Measurements from ENCODE around the gene FLT1.

FLT1 gene

DNA sequence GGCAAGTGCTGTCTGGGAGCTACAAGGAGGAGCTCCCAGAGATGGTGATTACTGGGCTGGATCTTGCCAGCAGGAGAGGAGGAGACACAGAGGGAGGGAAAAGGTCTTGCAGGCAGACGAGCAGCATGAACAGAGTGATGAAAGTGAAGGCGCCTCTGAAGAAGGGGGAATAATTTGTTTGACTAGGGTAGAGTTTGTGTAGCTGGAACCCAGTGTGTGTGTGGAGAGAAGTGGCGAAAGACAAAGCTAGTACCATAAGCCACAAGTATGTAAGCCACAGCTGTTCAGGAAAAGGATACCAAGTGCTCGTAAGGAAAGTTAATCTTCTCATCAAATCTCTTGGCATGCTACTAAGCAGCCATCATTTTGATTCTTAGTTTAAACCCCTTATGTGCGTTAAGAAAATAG, 5.4 kb downstream of the FLT1 start:
- TF ChIP-seq ZNF274 (IDR thresholded peaks at IDR 0.05; ENCODE audit: low read depth, low read length), result no peak
- H3K4me3 ChIP-seq (ENCODE audit: low read length), result no peak overlapping the region

DNA sequence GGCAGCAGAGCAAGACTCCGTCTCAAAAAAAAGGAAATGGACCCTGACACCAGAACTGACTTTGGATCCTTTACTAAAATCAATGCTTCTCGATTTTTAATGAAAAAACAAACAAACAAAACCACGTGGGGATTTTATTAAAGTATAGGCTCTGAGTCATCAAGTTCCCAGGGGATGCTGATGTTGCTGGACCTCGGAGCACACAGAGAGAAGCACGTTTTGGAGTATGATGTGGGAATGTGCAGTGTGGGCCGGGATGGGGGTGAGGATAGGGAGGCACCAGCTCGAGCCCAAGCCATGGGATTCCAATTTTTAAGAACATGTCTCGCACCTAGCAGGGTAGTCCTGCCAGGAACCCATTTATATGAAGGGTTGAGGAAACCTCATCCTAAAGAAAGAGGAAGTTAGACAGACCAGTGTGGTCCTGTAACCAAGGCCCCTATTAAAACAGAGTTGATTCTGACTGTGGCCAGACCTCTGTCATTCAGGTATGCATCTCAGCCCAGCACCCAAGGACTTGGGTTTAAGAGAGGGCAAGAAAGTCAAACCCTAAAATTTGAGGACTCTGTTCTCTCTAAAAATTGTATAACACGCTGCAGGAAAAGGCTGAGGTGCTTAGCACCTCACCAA, 6.4 kb downstream of the FLT1 start:
- no peak for TF ChIP-seq ZNF274 (IDR thresholded peaks at IDR 0.05; ENCODE audit: low read depth, low read length)
- no peak overlapping the region for H3K4me3 ChIP-seq (ENCODE audit: low read length)

DNA sequence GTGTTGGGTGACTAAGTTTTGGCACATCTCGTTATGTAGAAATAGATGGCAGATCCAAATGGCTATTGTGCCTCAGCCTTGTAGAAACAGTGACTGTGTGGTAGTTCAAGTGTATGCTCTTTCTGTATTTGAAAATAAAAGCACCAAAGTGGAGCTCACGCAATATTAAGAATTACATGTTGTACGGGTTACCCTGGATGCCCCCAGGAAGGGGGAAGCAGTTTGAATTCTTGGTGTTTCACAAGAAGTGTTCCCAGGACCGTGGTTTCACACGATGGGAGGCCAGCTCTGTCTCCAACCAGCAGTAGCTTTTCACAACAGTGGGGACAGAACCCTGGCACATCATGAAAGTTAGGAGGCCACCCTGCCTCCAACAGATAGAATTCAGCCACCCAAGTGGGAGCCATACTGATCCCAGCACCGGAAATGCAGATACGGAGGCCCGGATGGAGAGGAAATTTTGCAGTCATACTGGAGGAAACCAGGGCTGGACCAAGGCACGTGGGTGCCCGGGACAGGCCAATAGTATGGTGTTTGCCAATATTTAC, 8.9 kb downstream of the FLT1 start:
- no peak for TF ChIP-seq ZNF274 (IDR thresholded peaks at IDR 0.05; ENCODE audit: low read depth, low read length)

DNA sequence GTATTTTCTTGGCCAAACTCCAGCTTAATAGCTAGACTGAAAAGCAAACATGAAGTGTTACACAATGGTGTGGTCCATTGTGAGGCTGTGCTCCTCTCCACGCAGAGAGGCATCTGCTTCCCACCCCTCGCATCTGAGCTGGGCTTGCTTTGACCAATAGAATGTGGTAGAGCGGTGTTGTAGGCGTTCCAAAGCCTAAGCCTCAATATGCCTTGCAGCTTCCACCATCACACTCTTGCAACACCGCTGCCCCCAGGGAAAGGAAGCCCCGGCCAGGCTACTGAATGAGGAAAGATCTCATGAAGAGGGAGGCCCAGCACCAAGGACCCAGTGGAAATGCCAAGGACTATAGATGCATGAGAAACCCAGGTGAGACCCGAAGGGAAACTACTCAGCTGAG, 9.4 kb downstream of the FLT1 start:
- no peak overlapping the region for H3K4me3 ChIP-seq (ENCODE audit: low read length)

More for the DNA sequence above, 8.9 kb downstream of the FLT1 start:
- no peak overlapping the region for H3K4me3 ChIP-seq (ENCODE audit: low read length)

DNA sequence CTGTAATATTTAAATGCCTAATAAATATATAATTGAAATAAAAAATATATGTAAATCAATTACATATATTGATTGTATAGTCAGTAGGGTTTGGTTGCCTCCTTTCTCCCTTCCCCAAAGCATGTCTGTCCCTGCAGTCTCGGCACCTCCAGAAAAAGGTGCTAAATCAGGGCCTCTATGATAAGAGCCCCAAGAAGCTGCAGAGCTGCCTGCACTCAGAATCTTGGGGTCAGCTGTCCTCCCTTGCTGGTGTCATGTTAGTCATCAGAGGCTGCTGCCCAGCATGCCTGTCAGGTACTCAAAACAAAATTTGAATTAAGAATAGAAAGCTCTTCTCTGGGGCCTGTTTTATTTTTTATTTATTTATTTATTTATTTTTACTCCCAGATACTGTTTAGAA, 9.8 kb downstream of the FLT1 start:
- H3K4me3 ChIP-seq (ENCODE audit: low read length), result no peak overlapping the region
- no peak for TF ChIP-seq ZNF274 (IDR thresholded peaks at IDR 0.05; ENCODE audit: low read depth, low read length)

More for the DNA sequence above, 9.4 kb downstream of the FLT1 start:
- TF ChIP-seq ZNF274 (IDR thresholded peaks at IDR 0.05; ENCODE audit: low read depth, low read length), result no peak

DNA sequence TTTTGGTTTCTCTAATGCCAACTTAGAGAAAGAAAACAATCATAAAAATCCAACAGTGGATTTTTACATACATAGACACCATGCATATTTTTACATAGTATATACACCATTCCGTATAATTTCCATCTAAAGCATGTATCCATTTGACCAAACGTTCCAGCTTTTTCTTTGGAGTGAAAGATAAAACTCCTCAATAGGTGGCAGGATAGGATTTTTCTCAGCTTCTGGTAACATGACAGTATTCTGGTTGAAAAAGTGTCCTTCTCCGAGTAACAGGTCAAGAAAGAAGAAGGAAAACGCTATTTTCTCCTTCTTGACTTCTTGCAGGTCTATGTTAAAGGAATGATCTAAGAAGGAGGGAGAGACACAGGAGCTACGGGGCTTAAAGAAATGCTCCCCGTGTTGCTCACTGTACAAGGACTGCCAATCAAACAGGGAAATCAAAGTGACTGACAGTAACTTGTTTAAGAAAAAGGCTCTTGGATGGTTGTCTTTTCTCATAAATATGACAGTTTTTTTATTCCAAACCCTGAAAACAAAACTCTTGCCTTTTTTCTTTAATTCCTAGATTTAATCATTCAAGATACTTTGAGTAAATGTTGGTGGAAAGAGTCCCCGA, 11.5 kb downstream of the FLT1 start:
- TF ChIP-seq ZNF274 (IDR thresholded peaks at IDR 0.05; ENCODE audit: low read depth, low read length), result no peak

DNA sequence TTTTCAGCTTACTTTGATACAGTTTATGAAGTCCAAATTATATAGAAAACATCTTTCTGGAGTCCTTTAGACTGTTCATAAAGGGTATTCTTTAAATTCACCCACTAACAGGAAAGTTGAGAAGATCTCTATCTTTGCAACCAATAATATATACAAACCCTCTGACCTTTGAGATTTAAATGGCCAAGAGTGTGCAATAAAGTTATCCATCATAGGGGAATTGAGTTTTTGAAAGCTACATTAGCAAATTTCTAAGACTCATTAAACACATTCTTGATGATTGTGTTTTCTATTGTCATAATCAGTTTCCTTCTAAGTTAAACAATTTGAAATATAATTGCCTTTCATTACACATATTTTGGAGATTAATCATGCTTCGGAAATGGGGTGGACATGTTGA, 15.9 kb downstream of the FLT1 start:
- no peak for TF ChIP-seq ZNF274 (IDR thresholded peaks at IDR 0.05; ENCODE audit: low read depth, low read length)
- H3K4me3 ChIP-seq (ENCODE audit: low read length), result no peak overlapping the region

More for the DNA sequence above, 11.5 kb downstream of the FLT1 start:
- no peak overlapping the region for H3K4me3 ChIP-seq (ENCODE audit: low read length)

DNA sequence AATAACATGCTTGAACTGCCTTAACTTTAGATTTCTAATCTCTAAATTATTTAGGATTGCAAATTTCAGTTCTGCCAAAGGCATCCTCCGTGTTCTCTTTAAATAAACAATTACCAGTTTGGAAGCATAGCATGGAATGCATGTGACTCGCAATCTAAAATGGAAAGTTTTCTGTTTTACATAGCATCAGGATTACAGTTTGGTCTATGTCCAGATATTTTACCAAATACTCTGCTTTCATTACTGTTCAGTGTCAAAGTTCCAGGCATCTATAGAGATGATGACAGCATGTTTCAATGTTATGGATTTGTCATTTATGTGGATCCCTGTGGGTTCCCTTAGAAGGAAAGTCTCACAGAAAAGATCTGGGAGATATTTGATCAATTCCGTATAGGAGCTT, 16.8 kb downstream of the FLT1 start:
- no peak for TF ChIP-seq ZNF274 (IDR thresholded peaks at IDR 0.05; ENCODE audit: low read depth, low read length)
- no peak overlapping the region for H3K4me3 ChIP-seq (ENCODE audit: low read length)

DNA sequence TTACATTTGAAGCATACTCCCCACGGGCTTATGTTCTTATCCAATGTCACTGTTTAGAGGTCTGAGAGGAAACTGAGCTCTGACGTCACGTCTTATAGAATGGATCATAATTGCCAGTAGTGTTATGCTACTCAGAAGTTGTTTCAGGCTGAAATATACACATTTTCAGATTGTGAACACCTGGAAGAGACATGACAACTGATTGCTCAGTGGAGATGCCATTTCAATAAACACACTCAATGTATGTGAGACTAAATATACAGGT, 17.3 kb downstream of the FLT1 start:
- TF ChIP-seq ZNF274 (IDR thresholded peaks at IDR 0.05; ENCODE audit: low read depth, low read length), result no peak

DNA sequence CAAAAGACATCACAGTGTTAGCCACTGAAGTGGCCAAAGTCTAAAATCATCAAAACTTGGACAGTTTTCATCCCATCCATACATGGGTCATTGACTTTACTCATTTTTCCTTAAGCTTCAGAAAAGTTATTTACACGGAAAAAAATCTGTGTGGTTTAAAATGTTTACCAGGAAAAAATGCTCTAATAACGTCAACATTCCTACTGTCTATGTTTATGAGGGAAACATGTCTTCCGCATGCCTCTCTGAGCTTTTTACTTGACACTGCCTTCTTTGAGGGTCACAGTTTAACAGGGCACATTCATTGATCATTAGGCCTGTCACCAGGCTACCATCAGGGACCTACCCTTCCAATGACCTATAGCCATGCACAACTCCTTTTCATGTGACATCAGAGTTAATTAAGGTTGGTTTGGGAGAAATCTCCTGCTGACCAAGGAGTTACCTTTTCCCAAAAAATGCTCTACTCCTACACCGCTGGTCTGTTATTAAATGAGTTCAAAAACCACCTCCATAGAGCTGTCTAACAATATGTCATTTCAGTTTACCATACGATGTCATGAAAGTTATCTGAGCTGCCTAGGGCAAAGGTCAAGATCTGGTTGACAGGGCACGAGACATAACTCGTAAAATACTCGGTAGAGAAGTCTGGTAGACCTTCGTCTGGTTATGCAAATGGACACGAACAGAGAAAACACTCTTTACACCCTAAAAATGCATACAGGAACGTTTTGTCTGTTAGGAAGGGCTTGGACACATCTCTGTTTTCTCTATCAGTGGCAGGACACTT, 17.8 kb downstream of the FLT1 start:
- no peak overlapping the region for H3K4me3 ChIP-seq (ENCODE audit: low read length)
- no peak for TF ChIP-seq ZNF274 (IDR thresholded peaks at IDR 0.05; ENCODE audit: low read depth, low read length)

More for the DNA sequence above, 17.3 kb downstream of the FLT1 start:
- no peak overlapping the region for H3K4me3 ChIP-seq (ENCODE audit: low read length)

DNA sequence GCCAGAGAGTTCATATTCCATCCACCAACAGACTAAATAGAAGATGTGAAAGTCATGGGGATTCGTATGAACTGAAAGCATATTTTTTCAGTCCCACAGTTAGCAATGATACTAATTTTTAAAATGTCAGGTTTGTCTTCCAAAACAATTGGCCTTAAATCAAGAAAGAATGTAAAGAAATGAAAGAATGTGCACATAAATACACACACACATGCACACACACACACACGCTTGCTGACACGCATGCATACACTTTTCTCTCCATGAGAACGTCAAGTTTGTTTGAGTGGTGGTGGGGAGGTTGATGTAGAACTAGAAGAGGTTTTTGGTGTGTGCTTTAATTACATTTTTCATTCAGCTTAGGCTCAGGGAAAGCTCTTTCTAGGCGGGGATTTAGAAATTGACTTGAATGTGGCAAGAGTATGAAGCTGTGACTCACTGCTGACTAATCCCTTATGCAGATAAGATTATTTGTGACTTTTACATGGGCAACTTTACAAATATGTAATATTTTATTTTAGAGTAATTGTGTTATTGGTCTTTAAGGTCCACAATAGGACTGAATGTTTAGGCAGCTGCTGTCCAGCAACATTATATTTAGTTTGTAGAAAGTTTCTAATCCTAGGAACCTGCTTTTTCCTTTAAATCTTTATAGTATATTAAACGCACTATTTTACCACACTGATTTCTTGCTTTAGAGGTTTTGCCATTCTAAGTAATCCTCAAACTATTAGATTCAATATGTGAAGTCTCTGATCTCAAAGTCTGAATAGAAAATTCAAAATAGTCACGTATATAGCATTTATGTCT, 18.8 kb downstream of the FLT1 start:
- no peak for TF ChIP-seq ZNF274 (IDR thresholded peaks at IDR 0.05; ENCODE audit: low read depth, low read length)
- H3K4me3 ChIP-seq (ENCODE audit: low read length), result no peak overlapping the region

DNA sequence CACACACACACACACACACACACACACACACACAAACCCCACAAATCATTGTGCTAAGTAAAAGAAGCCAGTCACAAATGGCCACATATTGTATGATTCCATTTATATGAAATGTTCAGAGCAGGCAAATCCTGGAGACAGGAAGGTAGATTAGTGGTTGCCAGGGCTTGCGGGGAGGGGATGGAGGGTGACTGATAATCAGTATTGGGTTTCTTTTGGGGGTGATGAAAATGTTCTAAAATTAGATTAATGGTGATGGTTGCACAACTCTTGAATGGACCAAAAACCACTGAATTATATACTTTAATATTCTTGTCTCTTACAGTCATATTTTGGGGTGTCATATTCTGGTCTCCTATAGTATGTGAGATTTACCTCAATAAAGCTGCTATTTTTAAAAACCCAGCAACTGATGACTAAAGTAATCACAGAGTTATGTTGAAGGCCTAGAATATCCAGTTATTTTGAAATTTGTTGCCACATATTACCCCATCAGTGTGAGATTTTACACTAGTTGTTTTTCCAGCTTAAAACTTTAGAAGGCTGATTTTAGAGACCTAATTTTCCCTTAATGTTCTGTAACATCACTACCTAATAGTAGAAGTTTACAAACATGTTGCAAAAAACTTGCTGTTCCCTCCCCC, 20.3 kb downstream of the FLT1 start:
- no peak for TF ChIP-seq ZNF274 (IDR thresholded peaks at IDR 0.05; ENCODE audit: low read depth, low read length)
- H3K4me3 ChIP-seq (ENCODE audit: low read length), result no peak overlapping the region

DNA sequence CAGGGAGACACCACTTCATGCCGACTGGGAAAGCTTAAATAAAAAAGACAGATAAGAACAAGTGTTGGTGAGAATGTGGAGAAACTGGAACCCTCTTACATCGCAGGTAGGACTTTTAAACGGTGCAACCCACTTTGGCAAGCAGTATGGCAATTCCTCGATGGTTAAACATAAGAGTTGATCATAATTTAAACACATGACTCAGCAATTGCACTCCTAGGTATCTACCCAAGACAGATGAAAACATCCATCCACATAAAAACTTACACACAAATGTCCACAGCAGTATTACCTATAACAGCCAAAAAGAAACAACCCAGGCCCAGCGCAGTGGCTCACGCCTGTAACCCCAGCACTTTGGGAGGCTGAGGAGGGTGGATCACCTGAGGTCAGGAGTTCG, 21.9 kb downstream of the FLT1 start:
- TF ChIP-seq ZNF274 (IDR thresholded peaks at IDR 0.05; ENCODE audit: low read depth, low read length), result no peak
- H3K4me3 ChIP-seq (ENCODE audit: low read length), result no peak overlapping the region

DNA sequence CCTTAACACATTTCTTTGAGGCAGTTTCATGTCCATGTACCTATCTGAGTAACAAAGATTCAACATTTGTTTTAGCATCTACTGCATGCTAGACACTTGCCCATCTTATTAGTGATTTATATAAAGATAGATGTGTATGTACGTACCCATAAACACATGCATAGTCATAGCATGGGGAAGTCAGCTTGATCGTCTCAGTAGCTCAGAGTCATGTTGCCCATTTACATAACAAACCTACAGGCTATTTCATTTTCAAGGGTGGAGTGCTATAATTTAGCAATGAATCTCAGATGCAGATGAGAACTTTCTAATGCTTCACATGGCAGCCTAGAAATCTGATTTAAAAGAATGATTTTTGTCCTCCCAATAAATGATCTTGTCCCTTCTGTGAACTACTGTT, 23.5 kb downstream of the FLT1 start:
- no peak overlapping the region for H3K4me3 ChIP-seq (ENCODE audit: low read length)
- no peak for TF ChIP-seq ZNF274 (IDR thresholded peaks at IDR 0.05; ENCODE audit: low read depth, low read length)

Data from GM08714 (cell line).